RWPE2 (cell line): ENCODE measurements around the gene COPS8.
A peak's percentile ranks its signal among the peaks of the same experiment; 100 is the strongest.

ENCODE experiments used
- ATAC-seq: fragments of 200-7000 bp; cut with Tn5 transposase; 3 replicates; pipeline ENCODE4 v1.9.1; 2021; ENCODE audit warnings: low read depth
- DNase-seq: peaks from one replicate; pipeline ENCODE4 v3.0.0-alpha.2; 2020; ENCODE audit warnings: low spot score
- H3K27ac ChIP-seq: fragments of 450-650 bp; 2 replicates; pipeline ENCODE4 v1.5.1; 2017; ENCODE audit warnings: mild to moderate bottlenecking; ENCODE audit not compliant: poor library complexity, severe bottlenecking
- H3K27me3 ChIP-seq: fragments of 250-450 bp; sonication (Bioruptor Pico); 2 replicates; pipeline ENCODE4 v1.5.1; 2021; ENCODE audit warnings: mild to moderate bottlenecking, moderate library complexity; ENCODE audit not compliant: insufficient read depth, poor library complexity, severe bottlenecking
- H3K36me3 ChIP-seq: fragments of 250-450 bp; sonication (Bioruptor Pico); 2 replicates; pipeline ENCODE4 v1.5.1; 2020; ENCODE audit warnings: low read depth, mild to moderate bottlenecking, moderate library complexity
- H3K4me1 ChIP-seq: fragments of 250-450 bp; sonication (Bioruptor Pico); 2 replicates; pipeline ENCODE4 v1.5.1; 2021; ENCODE audit warnings: mild to moderate bottlenecking, moderate library complexity; ENCODE audit not compliant: insufficient read depth, poor library complexity, severe bottlenecking
- H3K4me3 ChIP-seq: fragments of 250-450 bp; sonication (Bioruptor Pico); 2 replicates; pipeline ENCODE4 v1.5.1; 2021; ENCODE audit warnings: mild to moderate bottlenecking, moderate library complexity; ENCODE audit not compliant: severe bottlenecking
- H3K9me3 ChIP-seq: fragments of 250-450 bp; sonication (Bioruptor Pico); 2 replicates; pipeline ENCODE4 v1.5.1; 2021; ENCODE audit warnings: mild to moderate bottlenecking, moderate library complexity; ENCODE audit not compliant: severe bottlenecking
- TF ChIP-seq, protein P1 (sequence below): fragments of 450-650 bp; IDR thresholded peaks from one replicate; pipeline ENCODE4 v1.5.1; 2017; ENCODE audit warnings: mild to moderate bottlenecking, moderate library complexity; ENCODE audit not compliant: poor library complexity, severe bottlenecking

Gene COPS8

DNA sequence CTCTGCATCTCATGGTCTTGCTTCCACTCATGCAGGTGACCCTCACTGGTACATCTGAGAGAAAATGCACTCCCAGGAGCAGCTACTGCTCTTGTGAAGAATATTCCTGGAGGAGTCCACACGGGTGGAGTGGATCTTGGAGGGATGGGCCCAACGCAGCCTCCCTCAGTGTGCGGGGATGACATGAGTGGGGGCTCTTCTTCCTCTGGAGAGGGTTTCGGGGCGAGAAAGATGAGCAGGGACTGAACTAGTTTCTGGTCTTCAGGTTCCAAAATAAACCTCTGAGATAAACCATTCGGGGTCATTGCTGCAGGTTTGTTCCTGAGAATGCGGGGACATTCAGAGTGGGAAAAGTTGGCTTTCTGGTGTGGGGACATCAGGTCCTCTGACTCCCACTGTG lies 39.1 kb downstream of the COPS8 start:
- TF ChIP-seq, protein P1, sequence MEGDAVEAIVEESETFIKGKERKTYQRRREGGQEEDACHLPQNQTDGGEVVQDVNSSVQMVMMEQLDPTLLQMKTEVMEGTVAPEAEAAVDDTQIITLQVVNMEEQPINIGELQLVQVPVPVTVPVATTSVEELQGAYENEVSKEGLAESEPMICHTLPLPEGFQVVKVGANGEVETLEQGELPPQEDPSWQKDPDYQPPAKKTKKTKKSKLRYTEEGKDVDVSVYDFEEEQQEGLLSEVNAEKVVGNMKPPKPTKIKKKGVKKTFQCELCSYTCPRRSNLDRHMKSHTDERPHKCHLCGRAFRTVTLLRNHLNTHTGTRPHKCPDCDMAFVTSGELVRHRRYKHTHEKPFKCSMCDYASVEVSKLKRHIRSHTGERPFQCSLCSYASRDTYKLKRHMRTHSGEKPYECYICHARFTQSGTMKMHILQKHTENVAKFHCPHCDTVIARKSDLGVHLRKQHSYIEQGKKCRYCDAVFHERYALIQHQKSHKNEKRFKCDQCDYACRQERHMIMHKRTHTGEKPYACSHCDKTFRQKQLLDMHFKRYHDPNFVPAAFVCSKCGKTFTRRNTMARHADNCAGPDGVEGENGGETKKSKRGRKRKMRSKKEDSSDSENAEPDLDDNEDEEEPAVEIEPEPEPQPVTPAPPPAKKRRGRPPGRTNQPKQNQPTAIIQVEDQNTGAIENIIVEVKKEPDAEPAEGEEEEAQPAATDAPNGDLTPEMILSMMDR = no peak
- H3K27me3 ChIP-seq = no peaks in the 10 kb centered on the region

DNA sequence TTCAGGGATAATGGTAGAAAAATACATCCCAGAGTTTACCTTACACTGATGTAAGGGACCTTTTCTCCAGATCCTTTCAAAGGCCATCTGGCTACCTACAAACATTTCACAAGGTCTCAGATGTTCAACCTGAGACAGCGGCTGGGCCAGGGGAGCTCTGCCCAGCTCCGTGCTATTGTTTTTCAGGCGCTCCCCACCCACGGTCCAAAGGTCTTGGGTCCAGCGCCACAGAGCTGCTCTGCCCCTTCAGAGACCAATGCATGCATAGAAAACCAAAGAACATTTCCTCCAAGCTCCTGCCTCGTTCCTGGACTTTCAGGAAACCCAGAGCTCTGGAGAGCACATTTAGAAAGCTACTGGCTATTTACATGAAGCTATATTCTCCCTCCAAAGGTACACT lies 40.3 kb downstream of the COPS8 start:
- Histone ChIP-seq H3K9me3 (no peaks in the 10 kb centered on the region), H3K4me1 (peaks cover 13% of the 10 kb centered on the region), H3K27ac (no peak overlapping the region), H3K27me3 (no peaks in the 10 kb centered on the region), H3K36me3 (no peaks in the 10 kb centered on the region), H3K4me3 (no peak overlapping the region)
- DNase-seq = no peak
- TF ChIP-seq, protein P1 = no peak
- no peak for ATAC-seq

More for the DNA sequence above, 39.1 kb downstream of the COPS8 start:
- Histone ChIP-seq H3K27ac (no peak overlapping the region), H3K36me3 (no peaks in the 10 kb centered on the region), H3K4me3 (no peak overlapping the region), H3K9me3 (no peaks in the 10 kb centered on the region), H3K4me1 (peaks cover 13% of the 10 kb centered on the region)
- no peak for ATAC-seq
- no peak for DNase-seq

DNA sequence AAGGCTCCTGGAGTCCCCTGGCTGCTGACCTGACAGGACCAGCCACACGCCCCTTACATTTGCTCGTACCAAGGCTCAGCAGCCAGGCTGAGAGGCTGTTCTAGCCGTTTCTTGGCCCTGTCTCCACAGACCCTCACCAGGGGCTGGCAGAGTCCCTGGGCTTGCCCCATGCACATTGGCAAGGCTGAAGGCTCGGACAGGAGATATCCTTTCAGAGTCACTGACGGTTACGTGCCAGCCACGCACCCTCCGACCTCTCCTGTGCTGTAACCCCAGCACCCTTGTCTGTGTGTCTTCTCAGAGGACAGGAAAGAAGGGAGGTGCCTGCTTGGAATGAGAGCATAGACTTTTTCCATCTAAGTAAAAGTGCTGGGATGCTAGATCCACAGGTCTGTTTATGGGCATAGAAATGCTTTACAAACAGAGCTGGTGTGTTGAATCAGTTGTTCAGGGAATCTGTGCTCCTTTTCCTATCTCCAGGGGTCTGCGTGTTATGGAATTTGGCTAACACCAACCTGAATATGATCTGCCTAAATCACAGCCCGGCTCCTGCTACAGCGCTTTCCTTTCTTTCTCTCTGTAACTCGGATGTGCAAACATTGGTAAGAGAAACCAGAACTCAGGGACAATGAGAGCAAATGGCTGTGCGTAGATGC lies 41.0 kb downstream of the COPS8 start:
- peaks cover 13% of the 10 kb centered on the region for H3K4me1 ChIP-seq
- no peak for DNase-seq
- H3K9me3 ChIP-seq = no peaks in the 10 kb centered on the region
- no peak for ATAC-seq
- H3K27ac ChIP-seq = no peak overlapping the region
- TF ChIP-seq, protein P1 = no peak
- H3K36me3 ChIP-seq = no peaks in the 10 kb centered on the region
- H3K4me3 ChIP-seq = no peak overlapping the region
- no peaks in the 10 kb centered on the region for H3K27me3 ChIP-seq

DNA sequence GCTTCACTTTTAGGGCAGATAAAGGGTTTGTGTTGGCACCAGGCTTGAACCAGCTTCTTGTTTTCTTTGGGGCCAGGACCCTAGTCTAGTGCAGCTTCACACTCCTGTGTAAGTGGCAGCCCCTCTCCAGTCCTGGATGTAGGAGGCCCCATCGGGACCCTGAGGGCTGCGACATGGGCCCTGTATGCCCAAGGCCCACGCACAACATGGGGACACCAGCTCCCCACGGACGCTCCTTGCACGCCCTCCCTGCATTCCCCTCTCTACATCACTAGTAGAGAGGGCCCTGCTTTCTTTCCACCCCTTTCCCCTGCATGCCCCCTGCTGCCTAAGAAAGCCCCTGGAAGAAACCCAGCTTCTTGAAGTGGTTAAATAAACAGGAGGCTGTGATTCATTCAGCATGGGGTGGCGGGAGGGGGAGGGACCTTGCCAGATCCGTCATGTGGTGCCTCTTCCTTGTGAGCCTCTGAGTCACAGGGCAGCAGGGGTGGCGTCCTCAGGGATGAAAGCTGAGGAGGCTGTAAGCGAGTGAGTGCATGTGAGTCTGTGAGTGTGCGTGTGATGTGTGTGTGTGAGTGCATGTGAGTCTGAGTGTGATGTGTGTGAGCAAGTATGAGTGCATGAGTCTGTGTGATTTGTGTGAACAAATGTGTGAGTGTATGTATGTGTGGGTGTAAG lies 42.5 kb downstream of the COPS8 start:
- peak; percentile 94 for DNase-seq
- H3K27me3 ChIP-seq = no peaks in the 10 kb centered on the region
- no peak overlapping the region for H3K4me3 ChIP-seq
- peak; percentile 100 for ATAC-seq
- H3K4me1 ChIP-seq = peaks cover 13% of the 10 kb centered on the region
- peak overlapping the region; percentile 50 for H3K27ac ChIP-seq
- H3K9me3 ChIP-seq = no peaks in the 10 kb centered on the region
- H3K36me3 ChIP-seq = no peaks in the 10 kb centered on the region
- TF ChIP-seq, protein P1 = peak; percentile 39
